HEK293 (cell line): ENCODE measurements around the gene PSMD8.
A peak's percentile ranks its signal among the peaks of the same experiment; 100 is the strongest.

Source experiments
- CTCF ChIA-PET: fragments of 350-600 bp; formaldehyde crosslinking; extraction: SDS; loops from one replicate; lab custom pipeline; 2021; ENCODE audit warnings: antibody characterized with exemption; lab: Yijun Ruan, JAX
- POLR2A ChIA-PET: fragments of 300-600 bp; formaldehyde crosslinking; extraction: SDS; loops from one replicate; lab custom pipeline; 2020; ENCODE audit warnings: antibody characterized with exemption, inconsistent platforms; lab: Yijun Ruan, JAX
- H3K27ac ChIP-seq: fragments of 200-500 bp; sonication (Bioruptor generic); 2 replicates; pipeline ENCODE4 v1.5.1; 2014; ENCODE audit warnings: low read depth, low read length, control low read depth, inconsistent platforms; ENCODE audit errors: extremely low read depth
- H3K36me3 ChIP-seq, 2 experiments: fragments of 200-500 bp in 1 of 2; sonication (Bioruptor generic) in 1 of 2; 1 replicate in 1 of 2; 2 replicates in 1 of 2; pipeline ENCODE4 v1.5.1; 2014 to 2017; ENCODE audit warnings: inconsistent platforms in 2 of 2, low read length in 2 of 2; ENCODE audit not compliant: control insufficient read depth in 2 of 2, insufficient read depth in 1 of 2
- H3K4me1 ChIP-seq: fragments of 200-500 bp; sonication (Bioruptor generic); 2 replicates; pipeline ENCODE4 v1.5.1; 2014; ENCODE audit warnings: mild to moderate bottlenecking, low read length, inconsistent platforms; ENCODE audit not compliant: control insufficient read depth, insufficient read depth
- H3K4me3 ChIP-seq: 2 replicates; pipeline ENCODE4 v1.5.1; 2011; ENCODE audit warnings: low read depth, mild to moderate bottlenecking, control low read depth, low read length, moderate library complexity
- H3K9me3 ChIP-seq: fragments of 200-500 bp; sonication (Bioruptor generic); 2 replicates; pipeline ENCODE4 v1.5.1; 2014; ENCODE audit warnings: low read depth, low read length, inconsistent platforms; ENCODE audit not compliant: control insufficient read depth, insufficient read depth
- AEBP2 ChIP-seq: fragments of 450-650 bp; formaldehyde crosslinking; IDR thresholded peaks from 2 replicates; pipeline ENCODE4 v1.5.1; 2016; ENCODE audit warnings: missing biosample characterization, missing genetic modification characterization, borderline replicate concordance
- BCL11A ChIP-seq: fragments of 450-650 bp; formaldehyde crosslinking; IDR thresholded peaks from 2 replicates; pipeline ENCODE4 v1.5.1; 2016; ENCODE audit warnings: low read depth, missing biosample characterization, missing genetic modification characterization
- PRDM10 ChIP-seq: fragments of 450-650 bp; formaldehyde crosslinking; IDR thresholded peaks from 2 replicates; pipeline ENCODE4 v1.5.1; 2016; ENCODE audit warnings: missing biosample characterization, missing genetic modification characterization
- RBAK ChIP-seq: fragments of 450-650 bp; formaldehyde crosslinking; IDR thresholded peaks from 2 replicates; pipeline ENCODE4 v1.5.1; 2016; ENCODE audit warnings: missing biosample characterization, missing genetic modification characterization
- SCRT1 ChIP-seq: fragments of 450-650 bp; formaldehyde crosslinking; IDR thresholded peaks from 2 replicates; pipeline ENCODE4 v1.5.1; 2016; ENCODE audit warnings: missing biosample characterization, missing genetic modification characterization, borderline replicate concordance
- SCRT2 ChIP-seq: fragments of 450-650 bp; formaldehyde crosslinking; IDR thresholded peaks from 2 replicates; pipeline ENCODE4 v1.5.1; 2016; ENCODE audit warnings: missing biosample characterization, missing genetic modification characterization
- ZBTB26 ChIP-seq: fragments of 450-650 bp; formaldehyde crosslinking; optimal IDR thresholded peaks from 2 replicates; pipeline ENCODE3; 2016; ENCODE audit warnings: missing biosample characterization, mild to moderate bottlenecking, missing genetic modification characterization
- ZBTB8A ChIP-seq: fragments of 450-650 bp; formaldehyde crosslinking; IDR thresholded peaks from 2 replicates; pipeline ENCODE4 v1.5.1; 2016; ENCODE audit warnings: missing biosample characterization, missing genetic modification characterization
- ZNF10 ChIP-seq: fragments of 450-650 bp; formaldehyde crosslinking; IDR thresholded peaks from 2 replicates; pipeline ENCODE4 v1.5.1; 2017; ENCODE audit warnings: missing biosample characterization, missing genetic modification characterization
- ZNF114 ChIP-seq: fragments of 450-650 bp; formaldehyde crosslinking; IDR thresholded peaks from 2 replicates; pipeline ENCODE4 v1.5.0; 2017; ENCODE audit warnings: missing biosample characterization, missing genetic modification characterization
- ZNF138 ChIP-seq: fragments of 450-650 bp; formaldehyde crosslinking; IDR thresholded peaks from 2 replicates; pipeline ENCODE4 v1.5.1; 2016; ENCODE audit warnings: missing biosample characterization, missing genetic modification characterization, borderline replicate concordance
- ZNF140 ChIP-seq: fragments of 450-650 bp; formaldehyde crosslinking; IDR thresholded peaks from 2 replicates; pipeline ENCODE4 v1.5.1; 2016; ENCODE audit warnings: missing biosample characterization, missing genetic modification characterization
- ZNF148 ChIP-seq: fragments of 450-650 bp; formaldehyde crosslinking; IDR thresholded peaks from 2 replicates; pipeline ENCODE4 v1.5.0; 2017; ENCODE audit warnings: missing biosample characterization, missing genetic modification characterization, borderline replicate concordance
- ZNF19 ChIP-seq: fragments of 450-650 bp; formaldehyde crosslinking; IDR thresholded peaks from 2 replicates; pipeline ENCODE4; 2016; ENCODE audit warnings: missing biosample characterization, missing genetic modification characterization, low read depth
- ZNF266 ChIP-seq: fragments of 450-650 bp; formaldehyde crosslinking; IDR thresholded peaks from 2 replicates; pipeline ENCODE4 v1.5.1; 2016; ENCODE audit warnings: missing biosample characterization, missing genetic modification characterization, low read depth
- ZNF324 ChIP-seq: fragments of 450-650 bp; formaldehyde crosslinking; IDR thresholded peaks from 2 replicates; pipeline ENCODE4 v1.5.1; 2016; ENCODE audit warnings: missing biosample characterization, missing genetic modification characterization
- ZNF37A ChIP-seq: fragments of 450-650 bp; IDR thresholded peaks from 2 replicates; pipeline ENCODE4 v1.5.1; 2018; ENCODE audit warnings: missing biosample characterization, missing genetic modification characterization
- ZNF416 ChIP-seq: fragments of 450-650 bp; formaldehyde crosslinking; IDR thresholded peaks from 2 replicates; pipeline ENCODE4 v1.5.1; 2016; ENCODE audit warnings: missing biosample characterization, missing genetic modification characterization
- ZNF521 ChIP-seq: fragments of 450-650 bp; formaldehyde crosslinking; IDR thresholded peaks from 2 replicates; pipeline ENCODE4 v1.5.1; 2017; ENCODE audit warnings: missing biosample characterization, mild to moderate bottlenecking, missing genetic modification characterization
- ZNF529 ChIP-seq: fragments of 450-650 bp; formaldehyde crosslinking; IDR thresholded peaks from 2 replicates; pipeline ENCODE4 v1.5.1; 2017; ENCODE audit warnings: missing genetic modification characterization, missing biosample characterization; ENCODE audit not compliant: insufficient replicate concordance
- ZNF530 ChIP-seq: fragments of 450-650 bp; formaldehyde crosslinking; IDR thresholded peaks from 2 replicates; pipeline ENCODE4 v1.5.1; 2016; ENCODE audit warnings: low read depth, missing biosample characterization, missing genetic modification characterization
- ZNF560 ChIP-seq: fragments of 450-650 bp; formaldehyde crosslinking; IDR thresholded peaks from 2 replicates; pipeline ENCODE4 v1.5.1; 2017; ENCODE audit warnings: missing biosample characterization, missing genetic modification characterization, borderline replicate concordance
- ZNF677 ChIP-seq: fragments of 450-650 bp; IDR thresholded peaks from 2 replicates; pipeline ENCODE4 v1.5.0; 2018; ENCODE audit warnings: missing biosample characterization, mild to moderate bottlenecking, missing genetic modification characterization, moderate library complexity
- ZNF704 ChIP-seq: fragments of 450-650 bp; formaldehyde crosslinking; IDR thresholded peaks from 2 replicates; pipeline ENCODE4 v1.5.1; 2016; ENCODE audit warnings: missing biosample characterization, missing genetic modification characterization
- ZNF776 ChIP-seq: fragments of 450-650 bp; formaldehyde crosslinking; IDR thresholded peaks from 2 replicates; pipeline ENCODE4 v1.5.0; 2017; ENCODE audit warnings: missing biosample characterization, missing genetic modification characterization, borderline replicate concordance

PSMD8 gene

GRCh38 chr19:38358071-38358470 lies 16.3 kb upstream of the PSMD8 start:
- Histone ChIP-seq H3K9me3 (no peaks in the 10 kb centered on the region), H3K27ac (no peak overlapping the region), H3K36me3 (no peaks in the 10 kb centered on the region; a peak in 1 of 3 replicates), H3K4me3 (no peak overlapping the region), H3K4me1 (peaks cover 10% of the 10 kb centered on the region)
- ChIA-PET POLR2A (interaction anchor here (1.4 to 2.9 kb wide), 4 partner anchors 11 to 29 kb away, joined by 4 to 15 read pairs (median 8); partner anchors contain the start of genes CATSPERG, GGN and PSMD8), CTCF (interaction anchor here (0.6 to 1.6 kb wide), 4 partner anchors 22 to 572 kb away, joined by 4 to 5 read pairs (median 4); partner anchors contain the start of genes CATSPERG, MRPS12 and SARS2)
- TF ChIP-seq ZNF677 (no peak), SCRT2 (tag by site-specific recombination) (peak; percentile 98), ZNF704 (tag by site-specific recombination) (no peak), ZNF138 (tag by site-specific recombination) (no peak), RBAK (tag by site-specific recombination) (no peak), ZBTB8A (tag by site-specific recombination) (no peak), ZNF37A (tag by site-specific recombination) (no peak), ZNF416 (no peak), ZBTB26 (no peak), ZNF560 (tag by site-specific recombination) (no peak), ZNF776 (tag by site-specific recombination) (no peak), ZNF148 (tag by site-specific recombination) (no peak), PRDM10 (peak; percentile 33; the same call in 1 of the 2 replicates), ZNF521 (no peak), BCL11A (tag by site-specific recombination) (no peak), SCRT1 (tag by site-specific recombination) (peak; percentile 78; the same call in 1 of the 2 replicates), ZNF140 (tag by site-specific recombination) (no peak), ZNF19 (tag by site-specific recombination) (no peak), ZNF266 (tag by site-specific recombination) (no peak), ZNF324 (tag by site-specific recombination) (no peak), AEBP2 (tag by site-specific recombination) (no peak), ZNF114 (tag by site-specific recombination) (no peak), ZNF10 (tag by site-specific recombination) (no peak), ZNF529 (tag by site-specific recombination) (no peak), ZNF530 (tag by site-specific recombination) (no peak)
